Measurements from ENCODE around the gene DLGAP1. TPM values are rescaled to one million over a fixed set of nuclear protein-coding genes. Genes with fewer than 3 reads are reported as not detected.

DLGAP1 gene
- total and polyA plus RNA-seq, 2 experiments from 2014 or later, result 17.0 to 48.5 TPM

DNA sequence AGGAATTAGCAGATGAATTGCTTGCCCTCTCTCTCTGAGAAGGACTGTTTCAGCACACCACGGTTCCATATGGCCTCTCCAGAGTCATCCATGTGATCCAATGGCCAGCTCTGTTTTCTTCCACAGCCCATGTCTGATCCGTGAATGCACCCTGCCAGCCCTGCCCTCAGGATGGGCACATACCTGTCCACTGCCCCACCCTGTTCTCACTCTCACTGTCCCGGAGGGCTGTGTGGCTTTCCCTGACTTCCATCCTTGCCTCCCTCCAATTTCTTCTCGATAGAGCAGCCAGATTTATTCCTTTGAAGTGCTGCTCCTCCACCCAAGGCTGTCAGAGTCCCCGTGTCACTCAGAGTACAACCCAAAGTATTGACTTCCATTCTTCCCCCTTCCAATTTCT, 662.0 kb downstream of the DLGAP1 start:
- no peaks in the 10 kb centered on the region for H3K36me3 Mint-ChIP-seq (ENCODE audit: low read depth)
- no peak overlapping the region for H2AFZ ChIP-seq
- H3K4me3 Mint-ChIP-seq, result no peak overlapping the region
- H3K9me2 ChIP-seq (ENCODE audit: insufficient read depth), result no peaks in the 10 kb centered on the region
- ATAC-seq (no peak), DNase-seq (ENCODE audit: low spot score) (no peak)
- H3K9me3 Mint-ChIP-seq, result no peaks in the 10 kb centered on the region
- H4K20me1 ChIP-seq (replicated peaks; ENCODE audit: insufficient read depth), result no peaks in the 10 kb centered on the region
- peaks cover 7% of the 10 kb centered on the region; the same call in 1 of the 2 replicates for H3K4me1 ChIP-seq (ENCODE audit: insufficient read depth)
- peaks cover 5% of the 10 kb centered on the region for H3K27me3 Mint-ChIP-seq (ENCODE audit: insufficient read depth, low read depth, poor library complexity)
- no peak overlapping the region for H3K27ac Mint-ChIP-seq
- H3K4me3 ChIP-seq, result no peak overlapping the region
- H3K4me2 ChIP-seq, result no peak overlapping the region
- H3K4me1 Mint-ChIP-seq, result peaks cover 13% of the 10 kb centered on the region
- H3K36me3 ChIP-seq (ENCODE audit: insufficient read depth), result no peaks in the 10 kb centered on the region
- TF ChIP-seq CTCF (conservative IDR thresholded peaks at IDR 0.05; ENCODE audit: low read depth in 2 of 2), result no peak
- no peak for TF ChIP-seq EZH2phosphoT487 (IDR thresholded peaks at IDR 0.05; ENCODE audit: unreplicated experiment)
- TF ChIP-seq JUNB (IDR thresholded peaks at IDR 0.05; ENCODE audit: unreplicated experiment), result no peak
- TF ChIP-seq REST (IDR thresholded peaks at IDR 0.05; ENCODE audit: unreplicated experiment), result no peak
- TF ChIP-seq ZNF331 (CRISPR knock-in tag; IDR thresholded peaks at IDR 0.05; ENCODE audit: low read depth), result no peak
- TF ChIP-seq STAT1 (IDR thresholded peaks at IDR 0.05; ENCODE audit: unreplicated experiment), result no peak
- TF ChIP-seq ZNF114 (CRISPR knock-in tag; IDR thresholded peaks at IDR 0.05), result no peak
- no peak for TF ChIP-seq ETS1 (IDR thresholded peaks at IDR 0.05)
- no peak for TF ChIP-seq POLR2AphosphoS5 (IDR thresholded peaks at IDR 0.05; ENCODE audit: low read depth)
- TF ChIP-seq EZH2 (IDR thresholded peaks at IDR 0.05; ENCODE audit: low read depth, unreplicated experiment), result no peak
- no peaks in the 10 kb centered on the region for H3F3A ChIP-seq (replicated peaks; ENCODE audit: low read depth)
- H3K27ac ChIP-seq (ENCODE audit: low read depth), result no peak overlapping the region
- H3K79me2 ChIP-seq (replicated peaks; ENCODE audit: insufficient read depth), result no peaks in the 10 kb centered on the region
- H3K27me3 ChIP-seq (ENCODE audit: insufficient read depth), result no peaks in the 10 kb centered on the region

DNA sequence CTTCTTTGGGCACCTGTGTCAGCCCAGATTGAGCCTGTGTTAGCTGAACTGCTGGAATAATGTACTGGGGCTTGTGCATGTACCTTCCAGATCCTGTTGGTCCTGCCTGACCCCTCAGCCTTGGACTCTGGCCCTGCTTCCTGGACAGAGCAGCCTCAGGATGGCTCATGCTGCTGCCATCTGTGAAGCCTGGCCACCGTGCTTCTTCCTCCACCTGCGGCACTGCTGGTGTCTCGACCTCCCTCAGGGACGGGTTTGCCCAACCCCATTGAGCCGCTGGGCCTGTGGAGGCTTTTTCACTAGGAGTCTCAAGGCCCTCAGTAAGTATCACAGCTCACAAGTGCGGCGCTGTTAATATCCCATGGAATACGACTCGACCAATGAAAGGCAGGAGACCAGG, 662.4 kb downstream of the DLGAP1 start:
- Histone ChIP-seq H3K36me3 (ENCODE audit: insufficient read depth) (no peaks in the 10 kb centered on the region), H3K27ac (ENCODE audit: low read depth) (no peak overlapping the region), H3K27me3 (ENCODE audit: insufficient read depth) (no peaks in the 10 kb centered on the region), H3K4me3 (no peak overlapping the region), H3K4me1 (ENCODE audit: insufficient read depth) (peaks cover 7% of the 10 kb centered on the region; the same call in 1 of the 2 replicates), H2AFZ (no peak overlapping the region), H3K4me2 (no peak overlapping the region), H3K9me2 (ENCODE audit: insufficient read depth) (no peaks in the 10 kb centered on the region), H3K79me2 (replicated peaks; ENCODE audit: insufficient read depth) (no peaks in the 10 kb centered on the region), H3F3A (replicated peaks; ENCODE audit: low read depth) (no peaks in the 10 kb centered on the region), H4K20me1 (replicated peaks; ENCODE audit: insufficient read depth) (no peaks in the 10 kb centered on the region)
- no peak overlapping the region for H3K4me3 Mint-ChIP-seq
- ATAC-seq, result no peak
- TF ChIP-seq CTCF (conservative IDR thresholded peaks at IDR 0.05; ENCODE audit: low read depth in 2 of 2) (no peak), EZH2 (IDR thresholded peaks at IDR 0.05; ENCODE audit: low read depth, unreplicated experiment) (no peak), EZH2phosphoT487 (IDR thresholded peaks at IDR 0.05; ENCODE audit: unreplicated experiment) (no peak), STAT1 (IDR thresholded peaks at IDR 0.05; ENCODE audit: unreplicated experiment) (no peak), REST (IDR thresholded peaks at IDR 0.05; ENCODE audit: unreplicated experiment) (no peak)
- H3K4me1 Mint-ChIP-seq, result peaks cover 13% of the 10 kb centered on the region
- peaks cover 5% of the 10 kb centered on the region for H3K27me3 Mint-ChIP-seq (ENCODE audit: insufficient read depth, low read depth, poor library complexity)
- no peaks in the 10 kb centered on the region for H3K9me3 Mint-ChIP-seq
- H3K27ac Mint-ChIP-seq, result no peak overlapping the region
- DNase-seq (ENCODE audit: low spot score), result no peak
- H3K36me3 Mint-ChIP-seq (ENCODE audit: low read depth), result no peaks in the 10 kb centered on the region

Data from GM23338 (cell line).